Caki2 (cell line): Measurements from ENCODE around the gene HOXD3. TPM values are rescaled to one million over a fixed set of nuclear protein-coding genes. Genes with fewer than 3 reads are reported as not detected.

Experiments used
- DNase-seq: peaks from one replicate; pipeline ENCODE4 v3.0.0-alpha.2; 2015; ENCODE audit warnings: low read depth
- in situ Hi-C: cut with HindIII; loops from 2 replicates; pipeline ENCODE4 v1.10.0; 2016; ENCODE audit warnings: low sequenced_read_pairs, low pct_unique_long_range_greater_than_20kb, mixed read lengths
- total RNA-seq: library from RNA; depleted of rRNA; stranded (reverse); fragments of >200 nt; shearing (Covaris generic); gene quantifications from 2 replicates; pipeline ENCODE4 v1.2.3, GENCODE V29; 2014; ENCODE audit warnings: low replicate concordance

HOXD3 gene
- total RNA-seq, 1 experiment from 2014 or later: 7.5 TPM

- in situ Hi-C loops: no loop called here
- no peak for DNase-seq
Observed at GRCh38 chr2:176186024-176186423, 28.9 kb downstream of the HOXD3 start.

GRCh38 chr2:176187200-176187898, 30.2 kb downstream of the HOXD3 start:
- DNase-seq: peak; percentile 16
- in situ Hi-C loops: no loop called here

GRCh38 chr2:176187899-176188773, 31.0 kb downstream of the HOXD3 start, which contains the start of gene HOXD1:
Gene HOXD1, plus strand, starts transcription at chr2:176188668. Its CDS starts 134 bp downstream, at chr2:176188802.
- DNase-seq: peak; percentile 77
- in situ Hi-C loops: no loop called here

GRCh38 chr2:176188774-176189680, 31.9 kb downstream of the HOXD3 start:
- in situ Hi-C loops: no loop called here

GRCh38 chr2:176189681-176190641, 32.9 kb downstream of the HOXD3 start:
- in situ Hi-C loops: no loop called here
- DNase-seq: no peak

More at GRCh38 chr2:176188774-176189680, 31.9 kb downstream of the HOXD3 start:
- no peak for DNase-seq

GRCh38 chr2:176192351-176192750, 35.2 kb downstream of the HOXD3 start:
- no peak for DNase-seq
- in situ Hi-C loops: no loop called here

- DNase-seq: no peak
Observed at GRCh38 chr2:176193048-176193447, 35.9 kb downstream of the HOXD3 start.

GRCh38 chr2:176199902-176200301, 42.8 kb downstream of the HOXD3 start:
- no peak for DNase-seq
- in situ Hi-C loops: no loop called here

More at GRCh38 chr2:176193048-176193447, 35.9 kb downstream of the HOXD3 start:
- in situ Hi-C loops: no loop called here

- in situ Hi-C loops: no loop called here
- DNase-seq: no peak
Observed at GRCh38 chr2:176200971-176201370, 43.9 kb downstream of the HOXD3 start.

GRCh38 chr2:176202491-176202890, 45.4 kb downstream of the HOXD3 start:
- no peak for DNase-seq
- in situ Hi-C loops: no loop called here

- in situ Hi-C loops: no loop called here
- no peak for DNase-seq
Observed at GRCh38 chr2:176205126-176205525, 48.0 kb downstream of the HOXD3 start.

- in situ Hi-C loops: no loop called here
- DNase-seq: no peak
Observed at GRCh38 chr2:176206136-176206535, 49.0 kb downstream of the HOXD3 start.

- in situ Hi-C loops: no loop called here
- DNase-seq: no peak
Observed at GRCh38 chr2:176206682-176207081, 49.6 kb downstream of the HOXD3 start.

GRCh38 chr2:176211110-176211509, 54.0 kb downstream of the HOXD3 start:
- in situ Hi-C loops: no loop called here
- no peak for DNase-seq

GRCh38 chr2:176212276-176212675, 55.2 kb downstream of the HOXD3 start:
- no peak for DNase-seq
- in situ Hi-C loops: no loop called here

- DNase-seq: no peak
- in situ Hi-C loops: no loop called here
Observed at GRCh38 chr2:176213406-176213805, 56.3 kb downstream of the HOXD3 start.
